Dendritic cell treated with granulocyte-macrophage colony-stimulating factor and Interleukin-4, amounts not matched to agents 40 ng/mL and 50 ng/mL, for 4 days (primary cell): ENCODE measurements around the gene KRTAP4-9.
A peak's percentile ranks its signal among the peaks of the same experiment; 100 is the strongest.
"Not testable (repeated sequence)": the region's sequence is repeated elsewhere in the genome, so short reads cannot be mapped to it uniquely, and the experiment has no call there.

ENCODE experiments used
- H3K27ac Mint-ChIP-seq: one replicate; pipeline ENCODE4 v1.8.0; 2022; ENCODE audit warnings: mild to moderate bottlenecking, mixed read lengths
- H3K27me3 Mint-ChIP-seq: one replicate; pipeline ENCODE4 v1.8.0; 2022; ENCODE audit warnings: mild to moderate bottlenecking, mixed read lengths
- H3K36me3 Mint-ChIP-seq: one replicate; pipeline ENCODE4 v1.8.0; 2022; ENCODE audit warnings: low read depth, mixed read lengths
- H3K4me1 Mint-ChIP-seq: one replicate; pipeline ENCODE4 v1.8.0; 2022; ENCODE audit warnings: low read depth, mixed read lengths
- H3K4me3 Mint-ChIP-seq: one replicate; pipeline ENCODE4 v1.8.0; 2022; ENCODE audit warnings: mild to moderate bottlenecking, moderate library complexity, mixed read lengths
- H3K9me3 Mint-ChIP-seq: one replicate; pipeline ENCODE4 v1.8.0; 2022; ENCODE audit warnings: mixed read lengths
- intact Hi-C: fragments of 100-400 bp; cut with micrococcal nuclease; formaldehyde crosslinking; loops from one replicate; pipeline ENCODE4 v1.15.0; 2022

Gene KRTAP4-9

DNA sequence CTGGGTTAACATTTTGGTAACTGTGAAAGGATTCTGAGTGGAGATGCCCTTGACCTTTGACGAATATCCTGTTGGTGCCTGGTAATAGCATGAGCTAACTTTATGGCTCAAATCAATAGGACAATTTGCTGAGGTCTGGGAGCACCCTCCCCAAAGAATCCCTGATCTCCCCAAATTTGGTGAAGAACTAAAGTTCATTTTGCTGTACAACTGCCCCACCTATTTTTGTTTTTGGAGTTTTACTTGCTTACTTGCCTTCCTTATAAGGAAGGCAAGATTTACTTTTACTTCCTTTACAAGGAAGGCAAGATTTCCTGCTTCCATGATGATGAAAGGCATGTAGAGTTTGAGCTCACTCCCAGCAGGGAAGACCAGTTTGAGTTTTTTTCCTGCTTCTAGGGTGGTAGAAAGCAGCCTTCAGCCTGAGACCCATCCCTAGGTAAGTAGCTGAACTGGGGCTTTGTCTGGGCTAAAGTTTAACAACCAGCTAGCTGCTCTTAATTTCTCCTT, 2.8 kb downstream of the KRTAP4-9 start:
- intact Hi-C loops = no loop called here

DNA sequence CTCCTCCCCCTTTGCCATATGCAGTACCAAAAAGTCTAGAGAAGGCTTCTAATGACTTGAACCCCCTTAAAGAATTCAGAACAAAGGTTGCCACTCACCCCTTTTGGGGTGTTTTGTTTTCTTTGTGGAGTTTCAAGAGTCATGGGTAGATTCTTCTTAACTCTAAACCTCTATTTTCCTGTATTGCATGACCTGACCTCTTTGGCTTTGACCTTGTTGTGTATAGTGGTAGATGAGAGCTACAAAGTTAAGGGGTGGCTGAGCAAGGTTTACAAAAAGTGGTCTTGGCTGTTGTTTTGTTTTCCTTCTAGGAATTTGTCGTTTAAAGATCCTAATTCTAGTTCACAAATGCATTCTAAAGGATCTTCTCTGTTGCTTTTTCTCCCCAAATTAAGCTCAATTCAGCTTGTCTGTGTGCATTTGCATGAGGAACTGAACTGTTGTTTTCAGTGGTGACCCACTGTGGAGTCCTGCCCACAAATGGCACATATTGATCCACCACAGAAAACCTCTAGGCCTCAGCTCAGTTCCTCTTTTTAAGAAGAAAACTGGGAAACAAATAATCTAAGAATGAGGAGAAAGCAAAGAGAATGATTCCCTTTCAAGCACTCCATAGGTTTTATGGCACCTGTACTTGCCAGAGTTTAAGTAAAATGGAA, 3.7 kb downstream of the KRTAP4-9 start:
- H3K4me3 Mint-ChIP-seq, H3K4me1 Mint-ChIP-seq, H3K27me3 Mint-ChIP-seq, H3K36me3 Mint-ChIP-seq, intact Hi-C loops, H3K9me3 Mint-ChIP-seq, H3K27ac Mint-ChIP-seq: not testable (repeated sequence)

More for the DNA sequence above, 2.8 kb downstream of the KRTAP4-9 start:
- Mint-ChIP-seq H3K4me3 (no peak overlapping the region), H3K36me3 (no peaks in the 10 kb centered on the region), H3K27ac (no peak overlapping the region), H3K27me3 (peaks cover 8% of the 10 kb centered on the region), H3K9me3 (peaks cover 9% of the 10 kb centered on the region), H3K4me1 (peaks cover 9% of the 10 kb centered on the region)

DNA sequence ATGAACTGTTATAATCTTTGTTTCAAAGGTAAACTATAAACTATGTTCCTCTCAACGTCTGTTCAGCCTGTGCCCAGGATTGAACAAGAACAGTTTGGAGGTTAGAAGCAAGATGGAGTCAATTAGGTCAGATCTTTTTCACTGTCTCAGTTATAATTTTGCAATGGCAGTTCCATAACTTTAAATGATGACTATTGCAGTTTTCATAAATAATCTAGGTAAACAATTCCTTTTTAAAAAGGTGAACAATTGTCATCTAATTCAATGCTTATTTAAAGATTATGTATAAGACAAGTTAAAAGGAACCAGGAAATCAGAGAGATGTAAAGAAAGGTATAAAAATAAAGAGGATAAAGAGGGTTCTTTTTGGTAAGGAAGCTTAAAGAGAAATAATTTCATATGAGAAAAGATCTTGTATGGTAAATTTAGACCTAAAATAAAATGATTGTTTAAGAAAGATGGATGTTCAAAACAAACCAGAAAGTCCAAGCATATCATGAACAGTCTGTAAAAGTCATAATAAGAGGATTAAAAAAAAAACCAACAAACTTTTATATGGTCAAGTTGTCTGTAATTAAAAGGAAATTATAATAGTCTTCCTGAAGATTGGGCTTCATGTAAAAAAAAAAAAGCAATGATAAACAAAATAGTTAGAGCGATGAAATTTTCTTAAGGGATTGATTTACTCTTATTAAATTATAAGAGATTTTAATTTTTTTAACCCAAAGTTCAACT, 6.1 kb downstream of the KRTAP4-9 start:
- Mint-ChIP-seq H3K4me3 (no peak overlapping the region), H3K27ac (no peak overlapping the region), H3K9me3 (peaks cover 9% of the 10 kb centered on the region), H3K27me3 (peaks cover 1% of the 10 kb centered on the region), H3K4me1 (peaks cover 11% of the 10 kb centered on the region), H3K36me3 (no peaks in the 10 kb centered on the region)
- intact Hi-C loops = no loop called here

DNA sequence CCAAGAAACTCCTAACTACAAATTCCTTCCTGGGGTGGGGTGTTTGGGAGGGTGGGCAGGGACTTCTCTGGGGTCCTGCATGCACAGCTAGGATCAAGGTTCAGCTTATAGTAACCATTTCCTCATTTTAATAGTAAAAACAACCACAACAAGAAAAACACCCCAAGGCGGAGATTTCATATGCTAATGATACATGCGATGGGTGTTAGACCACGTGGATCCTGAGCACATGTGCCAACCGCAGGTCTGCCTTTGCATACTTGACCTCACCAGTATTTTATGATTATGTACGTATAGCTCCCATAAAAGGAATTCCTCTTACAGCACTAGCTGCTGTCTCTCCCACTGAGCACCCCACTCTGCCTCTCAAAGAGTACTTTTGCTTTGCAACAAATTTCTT, 11.1 kb downstream of the KRTAP4-9 start:
- intact Hi-C loops = no loop called here
- Mint-ChIP-seq H3K4me3 (no peak overlapping the region), H3K4me1 (peaks cover 18% of the 10 kb centered on the region), H3K9me3 (peaks cover 5% of the 10 kb centered on the region), H3K27ac (no peak overlapping the region), H3K36me3 (no peaks in the 10 kb centered on the region), H3K27me3 (peaks cover 11% of the 10 kb centered on the region)

DNA sequence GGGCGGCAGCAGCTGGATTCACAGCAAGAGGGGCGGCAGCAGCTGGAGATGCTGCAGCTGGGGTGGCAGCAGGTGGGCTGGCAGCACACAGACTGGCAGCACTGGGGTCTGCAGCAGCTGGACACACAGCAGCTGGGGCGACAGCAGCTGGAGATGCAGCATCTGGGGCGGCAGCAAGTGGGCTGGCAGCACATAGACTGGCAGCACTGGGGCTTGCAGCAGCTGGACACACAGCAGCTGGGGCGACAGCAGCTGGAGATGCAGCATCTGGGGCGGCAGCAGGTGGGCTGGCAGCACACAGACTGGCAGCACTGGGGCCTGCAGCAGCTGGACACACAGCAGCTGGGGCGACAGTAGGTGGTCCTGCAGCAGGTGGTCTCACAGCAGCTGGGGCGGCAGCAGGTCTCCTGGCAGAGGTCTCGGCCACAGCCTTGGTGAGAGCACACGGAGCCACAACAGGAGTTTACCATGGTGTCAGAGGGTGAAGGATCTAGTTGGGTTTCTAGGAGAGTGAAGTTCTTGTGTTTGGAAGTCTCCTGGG, 12.7 kb downstream of the KRTAP4-9 start, which contains the start of gene KRTAP4-11:
KRTAP4-11 (minus strand) TSS at position 528 of the 541 bp plus-strand sequence; CDS start at position 470, 58 bp downstream.
- intact Hi-C loops, H3K36me3 Mint-ChIP-seq, H3K9me3 Mint-ChIP-seq, H3K4me3 Mint-ChIP-seq: not testable (repeated sequence)
- Mint-ChIP-seq H3K27ac (peak within 1 kb of the TSS; percentile 56), H3K27me3 (peaks cover 11% of the 10 kb centered on the region), H3K4me1 (peaks cover 18% of the 10 kb centered on the region)

DNA sequence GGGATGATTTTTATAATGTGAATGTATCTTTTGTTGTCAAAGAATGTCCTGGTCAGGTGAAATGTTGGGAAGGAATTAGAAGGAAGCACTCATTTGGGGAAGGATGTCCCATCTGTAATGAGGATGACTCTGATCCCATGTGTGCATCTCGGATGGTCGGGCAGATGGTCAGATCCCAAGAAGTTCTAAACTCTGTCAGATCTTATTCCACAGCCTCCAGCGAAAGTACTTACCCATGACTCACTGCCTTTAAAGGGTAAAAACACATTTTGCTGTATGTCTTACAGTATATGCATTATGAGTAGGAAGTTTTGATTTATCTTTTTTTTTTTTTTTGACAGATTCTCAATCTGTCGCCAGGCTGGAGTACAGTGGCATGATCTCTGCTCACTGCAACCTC, 13.5 kb downstream of the KRTAP4-9 start:
- Mint-ChIP-seq H3K27ac (no peak overlapping the region), H3K27me3 (peaks cover 13% of the 10 kb centered on the region), H3K36me3 (no peaks in the 10 kb centered on the region), H3K4me3 (no peak overlapping the region), H3K4me1 (peaks cover 18% of the 10 kb centered on the region), H3K9me3 (no peaks in the 10 kb centered on the region)
- intact Hi-C loops = no loop called here

DNA sequence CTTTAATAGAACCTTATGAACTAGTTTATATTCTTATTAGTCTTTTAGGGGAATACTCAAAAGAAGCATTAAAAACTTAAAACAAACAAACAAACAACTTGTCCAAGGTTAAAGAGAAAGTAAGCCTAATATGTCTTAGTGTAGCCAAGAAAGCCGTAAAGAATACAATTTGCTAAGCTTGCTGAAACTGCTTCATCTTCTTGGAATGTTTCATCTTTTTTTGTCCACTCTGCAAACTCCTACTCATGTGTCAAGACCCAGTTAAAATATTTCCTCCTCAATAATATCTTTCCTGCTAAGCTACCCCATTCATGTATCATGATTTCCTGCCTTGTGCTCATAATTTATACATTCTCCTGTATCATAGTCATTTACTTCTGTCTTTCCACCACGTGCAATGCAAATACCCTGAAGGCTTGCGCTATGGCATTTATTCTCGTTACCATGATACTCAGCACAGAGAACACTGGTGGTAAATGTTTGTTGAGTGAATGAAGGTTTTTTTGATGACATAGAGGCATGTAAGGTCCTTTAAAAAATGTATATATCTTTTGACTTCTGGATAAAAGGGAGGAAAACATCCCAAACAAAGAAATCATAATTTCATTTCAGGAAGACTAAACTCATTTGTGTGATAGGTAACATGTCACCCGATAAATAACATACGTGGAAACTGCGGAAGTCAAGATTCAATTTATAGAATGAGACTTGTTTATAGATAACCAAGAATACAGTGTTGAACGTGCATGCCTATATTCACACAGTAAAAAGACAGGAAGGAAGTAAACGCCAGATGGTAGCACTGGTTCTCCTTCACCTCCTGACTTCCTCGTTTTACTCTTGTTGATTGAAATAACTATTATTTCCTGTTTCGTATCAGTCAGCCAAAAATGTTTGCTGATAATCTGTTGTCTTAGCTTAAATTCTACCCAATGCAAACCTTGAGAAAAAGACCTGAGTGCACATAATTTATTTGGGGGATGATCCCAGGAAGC, 14.8 kb downstream of the KRTAP4-9 start:
- intact Hi-C loops = loop anchor here (10.0 kb wide), 1 partner anchor 55 kb away; the partner anchor contains the start of gene KRTAP4-2

DNA sequence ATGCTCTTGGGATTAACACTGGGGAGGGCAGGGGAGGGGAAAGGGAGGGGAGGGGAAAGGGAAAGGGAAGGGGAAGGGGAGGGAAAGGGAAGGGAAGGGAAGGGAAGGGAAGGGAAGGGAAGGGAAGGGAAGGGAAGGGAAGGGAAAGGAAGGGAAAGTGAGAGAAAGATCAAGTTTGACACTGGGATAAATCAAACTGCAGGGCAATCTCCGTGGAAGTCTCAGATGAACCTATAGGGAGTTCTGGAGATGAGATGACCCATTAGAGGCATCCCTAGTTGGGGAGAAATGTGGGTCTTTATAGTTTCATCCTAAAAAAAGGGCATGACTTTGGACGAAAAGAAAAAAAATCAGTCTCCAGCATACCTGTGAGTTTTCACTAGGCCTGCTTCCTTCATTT, 16.6 kb downstream of the KRTAP4-9 start:
- no peak overlapping the region for H3K27ac Mint-ChIP-seq
- intact Hi-C loops = loop anchor here (10.0 kb wide), 1 partner anchor 53 kb away; the partner anchor contains the start of gene KRTAP4-2
- H3K27me3 Mint-ChIP-seq = peaks cover 12% of the 10 kb centered on the region
- H3K9me3 Mint-ChIP-seq = no peaks in the 10 kb centered on the region
- peaks cover 12% of the 10 kb centered on the region for H3K4me1 Mint-ChIP-seq
- H3K36me3 Mint-ChIP-seq = no peaks in the 10 kb centered on the region
- no peak overlapping the region for H3K4me3 Mint-ChIP-seq

More for the DNA sequence above, 14.8 kb downstream of the KRTAP4-9 start:
- H3K27ac Mint-ChIP-seq, H3K36me3 Mint-ChIP-seq, H3K4me3 Mint-ChIP-seq, H3K9me3 Mint-ChIP-seq: not testable (repeated sequence)
- peaks cover 12% of the 10 kb centered on the region for H3K27me3 Mint-ChIP-seq
- H3K4me1 Mint-ChIP-seq = peaks cover 18% of the 10 kb centered on the region

DNA sequence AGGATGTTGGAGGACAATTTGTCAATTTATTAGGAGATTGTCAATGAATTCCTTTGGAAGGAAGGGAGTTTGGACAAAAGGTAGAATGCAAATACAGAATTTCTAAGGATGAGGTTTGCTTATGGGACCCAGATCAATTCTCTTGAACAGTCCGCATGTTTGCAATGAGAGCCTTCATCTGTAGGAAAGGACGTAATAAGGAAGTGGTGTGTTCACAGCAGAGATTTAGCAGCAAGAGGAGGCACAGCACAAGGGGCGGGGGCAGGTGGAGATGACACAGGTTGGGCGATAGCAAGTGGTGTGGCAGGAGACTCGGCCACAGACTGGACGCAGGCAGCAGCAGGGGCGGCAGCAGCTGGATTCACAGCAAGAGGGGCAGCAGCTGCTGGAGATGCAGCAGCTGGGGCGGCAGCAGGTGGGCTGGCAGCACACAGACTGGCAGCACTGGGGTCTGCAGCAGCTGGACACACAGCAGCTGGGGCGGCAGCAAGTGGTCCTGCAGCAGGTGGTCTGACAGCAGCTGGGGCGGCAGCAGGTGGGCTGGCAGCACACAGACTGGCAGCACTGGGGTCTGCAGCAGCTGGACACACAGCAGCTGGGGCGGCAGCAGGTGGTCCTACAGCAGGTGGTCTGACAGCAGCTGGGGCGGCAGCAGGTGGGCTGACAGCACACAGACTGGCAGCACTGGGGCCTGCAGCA, 18.3 kb downstream of the KRTAP4-9 start:
- not testable (repeated sequence) for H3K9me3 Mint-ChIP-seq, H3K36me3 Mint-ChIP-seq, H3K4me3 Mint-ChIP-seq, H3K27ac Mint-ChIP-seq, H3K27me3 Mint-ChIP-seq
- intact Hi-C loops = loop anchor here (10.0 kb wide), 1 partner anchor 51 kb away; the partner anchor contains the start of gene KRTAP4-2
- peaks cover 12% of the 10 kb centered on the region for H3K4me1 Mint-ChIP-seq

DNA sequence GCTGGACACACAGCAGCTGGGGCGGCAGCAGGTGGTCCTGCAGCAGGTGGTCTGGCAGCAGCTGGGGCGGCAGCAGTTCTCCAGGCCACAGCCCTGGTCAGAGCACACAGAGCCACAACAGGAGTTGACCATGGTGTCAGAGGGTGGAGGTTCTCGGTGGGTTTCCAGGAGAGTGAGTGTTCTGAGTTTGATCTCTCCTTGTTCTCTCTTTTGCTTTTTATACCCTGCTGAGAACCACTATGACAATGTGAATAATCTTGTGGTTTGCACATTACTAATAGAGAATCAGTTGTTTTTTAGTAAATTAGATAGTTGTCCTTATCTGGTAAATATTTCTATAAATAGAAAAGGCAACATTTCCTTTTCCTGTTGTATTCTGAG, 18.8 kb downstream of the KRTAP4-9 start, which contains the start of gene KRTAP4-12:
KRTAP4-12 (minus strand) TSS at position 192 of the 381 bp plus-strand sequence; CDS start at position 132, 60 bp downstream.
- intact Hi-C loops = loop anchor here (10.0 kb wide), 1 partner anchor 51 kb away; the partner anchor contains the start of gene KRTAP4-2
- H3K27ac Mint-ChIP-seq, H3K4me3 Mint-ChIP-seq, H3K27me3 Mint-ChIP-seq, H3K36me3 Mint-ChIP-seq, H3K9me3 Mint-ChIP-seq: not testable (repeated sequence)
- peaks cover 12% of the 10 kb centered on the region for H3K4me1 Mint-ChIP-seq

DNA sequence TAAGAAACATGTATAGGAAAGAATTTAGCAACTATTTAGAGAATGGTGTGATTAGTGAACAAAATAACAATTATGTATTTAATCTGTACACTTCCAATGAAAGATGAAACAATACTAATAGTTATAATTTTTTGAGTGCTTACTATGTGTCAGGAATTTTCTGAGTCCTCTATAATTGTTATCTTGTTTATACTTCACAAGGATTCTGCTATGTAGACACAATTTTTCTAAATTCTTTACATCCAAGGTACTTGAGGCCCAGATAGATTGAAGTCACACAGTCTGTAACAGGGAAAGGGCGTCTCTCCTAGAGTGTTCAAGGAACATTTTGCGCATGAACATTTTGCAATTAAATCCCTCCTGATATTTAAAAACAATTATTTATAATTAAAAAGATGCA, 19.9 kb downstream of the KRTAP4-9 start:
- H3K27ac Mint-ChIP-seq = no peak overlapping the region
- H3K36me3 Mint-ChIP-seq = no peaks in the 10 kb centered on the region
- intact Hi-C loops = loop anchor here (10.0 kb wide), 1 partner anchor 50 kb away; the partner anchor contains the start of gene KRTAP4-2
- H3K4me3 Mint-ChIP-seq = no peak overlapping the region
- H3K9me3 Mint-ChIP-seq = no peaks in the 10 kb centered on the region
- H3K4me1 Mint-ChIP-seq = peaks cover 7% of the 10 kb centered on the region
- H3K27me3 Mint-ChIP-seq = peaks cover 3% of the 10 kb centered on the region

DNA sequence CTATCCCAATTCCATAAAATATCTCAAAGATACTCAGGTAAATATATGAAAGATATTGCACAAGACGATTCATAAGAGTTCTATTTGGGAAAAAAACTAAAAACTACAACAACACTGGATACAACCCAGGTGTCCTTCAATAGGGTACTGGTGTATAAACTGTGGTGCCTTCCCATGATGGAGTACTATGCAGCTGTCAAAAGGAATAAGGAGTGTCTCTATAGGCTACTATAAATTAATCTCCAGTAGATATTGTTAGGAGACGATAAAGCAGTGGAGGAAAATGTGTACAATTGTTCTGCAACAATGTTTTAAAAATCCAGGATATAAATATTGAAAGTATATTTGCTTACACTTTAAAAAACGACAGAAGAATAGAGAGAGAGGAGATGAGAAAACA, 21.2 kb downstream of the KRTAP4-9 start:
- Mint-ChIP-seq H3K36me3 (no peaks in the 10 kb centered on the region), H3K4me1 (peaks cover 7% of the 10 kb centered on the region), H3K27ac (no peak overlapping the region), H3K4me3 (no peak overlapping the region), H3K27me3 (peaks cover 3% of the 10 kb centered on the region), H3K9me3 (no peaks in the 10 kb centered on the region)
- intact Hi-C loops = loop anchor here (10.0 kb wide), 1 partner anchor 48 kb away; the partner anchor contains the start of gene KRTAP4-2
